MCF 10A (cell line): Measurements from ENCODE around the gene A2M. TPM values are rescaled to one million over a fixed set of nuclear protein-coding genes. Genes with fewer than 3 reads are reported as not detected.

Experiments
- Bru-seq: library from RNA; stranded (reverse); fragments of 400-500 nt; gene quantifications from one replicate; lab custom pipeline; 2021; lab: Mats Ljungman, UMichigan
- BruChase-seq, 2 experiments: library from RNA; stranded (reverse); fragments of 400-500 nt; gene quantifications; one replicate each; lab custom pipeline; 2021; lab: Mats Ljungman, UMichigan
- BruUV-seq: library from RNA; stranded (reverse); fragments of 400-500 nt; replicated peaks from 2 replicates; lab custom pipeline; 2021; lab: Mats Ljungman, UMichigan
- CTCF ChIA-PET: fragments of 300-600 bp; sonication (Branson Sonifier 250); formaldehyde crosslinking; extraction: SDS; loops from one replicate; lab custom pipeline; 2021; ENCODE audit warnings: antibody characterized with exemption, inconsistent platforms; lab: Yijun Ruan, JAX
- POLR2A ChIA-PET: fragments of 300-600, 350-650 bp; sonication (Branson Sonifier 250); formaldehyde crosslinking; extraction: SDS; loops from one replicate; lab custom pipeline; 2020; ENCODE audit warnings: antibody characterized with exemption, inconsistent platforms; lab: Yijun Ruan, JAX
- DNase-seq: peaks from one replicate; pipeline ENCODE4 v3.0.0-alpha.2; 2018; ENCODE audit not compliant: unreplicated experiment
- H3K27ac Mint-ChIP-seq: one replicate; pipeline ENCODE4 v1.8.0; 2022; ENCODE audit warnings: mild to moderate bottlenecking, low read depth, mixed read lengths; ENCODE audit not compliant: unreplicated experiment
- H3K27me3 Mint-ChIP-seq: one replicate; pipeline ENCODE4 v1.8.0; 2022; ENCODE audit warnings: mixed read lengths; ENCODE audit not compliant: insufficient read depth, unreplicated experiment
- H3K36me3 Mint-ChIP-seq: one replicate; pipeline ENCODE4 v1.8.0; 2022; ENCODE audit warnings: mild to moderate bottlenecking, moderate library complexity, mixed read lengths; ENCODE audit not compliant: insufficient read depth, unreplicated experiment
- H3K4me1 Mint-ChIP-seq: one replicate; pipeline ENCODE4 v1.8.0; 2022; ENCODE audit warnings: mixed read lengths; ENCODE audit not compliant: insufficient read depth, unreplicated experiment
- H3K4me3 Mint-ChIP-seq: one replicate; pipeline ENCODE4 v1.8.0; 2022; ENCODE audit warnings: mild to moderate bottlenecking, moderate library complexity, mixed read lengths; ENCODE audit not compliant: unreplicated experiment
- H3K9me3 Mint-ChIP-seq: one replicate; pipeline ENCODE4 v1.8.0; 2022; ENCODE audit warnings: mixed read lengths; ENCODE audit not compliant: unreplicated experiment
- CTCF ChIP-seq: fragments of 200-600 bp; IDR thresholded peaks from one replicate; pipeline ENCODE4 v1.8.0; 2022; ENCODE audit warnings: antibody characterized with exemption, mild to moderate bottlenecking; ENCODE audit not compliant: unreplicated experiment
- intact Hi-C: fragments of 100-400 bp; cut with micrococcal nuclease; formaldehyde crosslinking; loops from 2 replicates; pipeline ENCODE4 v1.14.1; 2022
- long read RNA-seq: library from polyadenylated mRNA; stranded (forward); transcript quantifications from one replicate; pipeline ENCODE4 v2.0.0, GENCODE V29; 2022
- total RNA-seq: library from RNA; stranded (reverse); gene quantifications from 2 replicates; pipeline ENCODE4 v1.2.3, GENCODE V29; 2022

A2M gene
- total RNA-seq, result not detected in 2 replicates
- not detected for Bru-seq, nascent RNA
- BruChase-seq, experiment 1, labeled RNA remaining after a 6-hour chase, result percentile 2 among the genes with signal in this experiment
- BruChase-seq, experiment 2, labeled RNA remaining after a 2-hour chase, result not detected
- long read RNA-seq, result 0 reads

DNA sequence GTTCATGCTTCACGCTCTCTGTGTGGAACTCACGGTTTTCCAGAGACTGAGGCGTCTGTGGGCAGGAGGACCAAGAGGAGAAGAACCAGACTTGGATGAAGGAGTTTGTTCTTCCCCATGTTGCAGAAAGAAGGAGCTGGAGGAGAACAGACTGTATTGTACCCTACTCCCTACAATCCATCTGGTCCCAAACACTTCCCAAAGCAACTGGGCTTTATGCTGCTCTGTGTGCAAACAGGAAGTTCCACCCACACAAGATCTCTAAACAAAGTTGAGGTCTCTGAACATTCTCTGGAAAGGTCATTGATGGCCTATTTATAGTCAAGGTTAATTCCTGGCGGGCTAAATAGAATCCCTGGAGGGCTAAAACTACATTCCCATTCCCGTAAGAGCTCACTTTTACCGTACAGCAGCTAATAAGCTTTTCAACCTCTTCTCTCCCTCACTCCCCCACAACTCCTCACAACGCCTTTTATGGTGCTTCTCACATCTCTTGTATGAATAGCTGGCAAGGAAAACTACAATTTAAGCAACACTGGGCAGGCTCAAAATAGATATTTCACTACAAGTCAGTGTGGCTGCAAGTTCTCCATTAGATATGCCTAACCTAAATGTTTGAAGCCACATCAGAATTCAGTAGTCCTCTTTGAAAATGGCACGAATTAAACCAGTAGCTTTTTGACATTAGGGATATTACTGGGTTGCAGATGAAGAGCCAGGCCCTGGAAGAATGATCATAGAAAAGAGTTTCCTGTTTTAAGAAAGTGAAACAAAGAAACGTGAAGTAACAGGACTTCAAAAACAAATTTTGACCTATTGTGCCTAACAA lies at the start of gene A2M:
Gene A2M (minus strand): TSS at position 189 of the 829 bp plus-strand sequence. CDS start 70 bp downstream, at position 119.
- no peaks in the 10 kb centered on the region for H3K9me3 Mint-ChIP-seq
- no peak within 1 kb of the TSS for H3K4me3 Mint-ChIP-seq
- intact Hi-C loops, result no loop called here
- POLR2A ChIA-PET, result interaction anchor here (0.7 kb wide), 1 partner anchor 12 kb away, joined by 3 read pairs; no protein-coding TSS in a partner anchor
- no peak for DNase-seq
- no peaks in the 10 kb centered on the region for H3K36me3 Mint-ChIP-seq
- no peak within 1 kb of the TSS for H3K27ac Mint-ChIP-seq
- H3K4me1 Mint-ChIP-seq, result no peaks in the 10 kb centered on the region
- CTCF ChIA-PET, result interaction anchor here (0.7 to 1.0 kb wide), 2 partner anchors 66 to 573 kb away, joined by 3 to 5 read pairs; no protein-coding TSS in a partner anchor
- peaks cover 11% of the 10 kb centered on the region for H3K27me3 Mint-ChIP-seq
- no peak for TF ChIP-seq CTCF
- no TSS peak for BruUV-seq

GRCh38 chr12:9163392-9163791 lies 47.7 kb upstream of the A2M start:
- H3K9me3 Mint-ChIP-seq, result no peaks in the 10 kb centered on the region
- no peak overlapping the region for H3K27ac Mint-ChIP-seq
- POLR2A ChIA-PET, result no interaction called here
- H3K27me3 Mint-ChIP-seq, result peaks cover 10% of the 10 kb centered on the region
- CTCF ChIA-PET, result interaction anchor here (0.7 kb wide), 1 partner anchor 14 kb away, joined by 3 read pairs; no protein-coding TSS in a partner anchor
- H3K36me3 Mint-ChIP-seq, result no peaks in the 10 kb centered on the region
- intact Hi-C loops, result no loop called here
- TF ChIP-seq CTCF, result no peak
- BruUV-seq, result no TSS peak
- H3K4me1 Mint-ChIP-seq, result no peaks in the 10 kb centered on the region
- H3K4me3 Mint-ChIP-seq, result no peak overlapping the region
- DNase-seq, result no peak

DNA sequence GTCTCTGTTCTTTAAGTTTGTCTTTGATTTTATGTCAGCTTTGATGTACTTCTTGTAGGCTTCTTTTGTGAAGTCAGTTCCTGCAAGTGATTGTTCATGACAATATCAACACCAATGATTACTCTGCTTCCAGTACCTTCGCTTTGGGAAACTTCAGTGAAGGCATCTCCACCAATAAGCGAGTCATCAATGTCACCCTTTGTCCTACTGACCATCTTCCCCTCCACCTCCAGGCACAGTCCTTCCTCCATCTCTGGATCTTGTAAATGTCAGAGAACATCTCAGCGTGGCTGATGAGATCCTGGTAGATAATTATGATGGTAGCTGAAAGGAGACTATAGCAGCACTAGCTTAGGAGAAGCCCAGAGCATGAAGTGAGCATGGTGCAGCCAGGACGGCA lies 40.4 kb upstream of the A2M start:
- Mint-ChIP-seq H3K27me3 (no peaks in the 10 kb centered on the region), H3K27ac (no peak overlapping the region), H3K36me3 (no peaks in the 10 kb centered on the region), H3K4me1 (no peaks in the 10 kb centered on the region), H3K4me3 (no peak overlapping the region), H3K9me3 (no peaks in the 10 kb centered on the region)
- BruUV-seq, result no TSS peak
- POLR2A ChIA-PET, result no interaction called here
- CTCF ChIA-PET, result no interaction called here
- intact Hi-C loops, result no loop called here
- no peak for DNase-seq
- TF ChIP-seq CTCF, result no peak

GRCh38 chr12:9149372-9149771 lies 33.7 kb upstream of the A2M start:
- DNase-seq, result peak; percentile 44
- TF ChIP-seq CTCF, result no peak
- H3K4me1 Mint-ChIP-seq, result no peaks in the 10 kb centered on the region
- H3K9me3 Mint-ChIP-seq, result peaks cover 14% of the 10 kb centered on the region
- POLR2A ChIA-PET, result interaction anchor here (0.7 to 1.8 kb wide), 2 partner anchors 13 to 85 kb away, joined by 3 to 4 read pairs; no protein-coding TSS in a partner anchor
- CTCF ChIA-PET, result interaction anchor here (0.6 to 1.5 kb wide), 5 partner anchors 14 to 182 kb away, joined by 3 read pairs; no protein-coding TSS in a partner anchor
- peaks cover 8% of the 10 kb centered on the region for H3K27me3 Mint-ChIP-seq
- no peak overlapping the region for H3K27ac Mint-ChIP-seq
- H3K36me3 Mint-ChIP-seq, result no peaks in the 10 kb centered on the region
- BruUV-seq, result no TSS peak
- intact Hi-C loops, result no loop called here
- no peak overlapping the region for H3K4me3 Mint-ChIP-seq
